ENCODE measurements around the gene ELMOD1. TPM values are rescaled to one million over a fixed set of nuclear protein-coding genes. Genes with fewer than 3 reads are reported as not detected.

Gene ELMOD1
- total and polyA plus RNA-seq, 4 donors = 0.14 to 0.42 TPM; not detected in 2

DNA sequence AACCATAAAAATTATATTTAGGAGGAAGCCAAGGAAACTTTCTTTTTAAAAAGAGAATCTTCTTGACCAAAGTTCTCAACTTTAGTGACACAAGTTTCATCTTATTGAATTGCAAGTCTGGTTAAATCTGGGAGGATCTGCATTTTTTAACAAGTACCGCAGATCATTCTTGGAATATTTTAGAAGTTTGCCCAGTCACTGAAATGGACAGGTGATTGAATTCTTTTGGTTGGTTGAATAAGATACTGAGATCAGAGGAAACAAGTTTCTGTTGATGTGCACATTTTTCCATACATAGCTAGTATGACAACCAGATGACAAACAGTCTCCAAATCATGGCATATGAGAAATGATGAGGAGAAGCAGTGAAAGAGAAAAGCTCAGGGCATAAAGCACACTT, 70.7 kb downstream of the ELMOD1 start:
- H3K9me3 ChIP-seq (ENCODE audit: control insufficient read depth in 4 of 4, low read length in 3 of 4) = no peaks in the 10 kb centered on the region
- H3K4me1 ChIP-seq (ENCODE audit: control insufficient read depth in 4 of 4, insufficient read depth in 4 of 4, low read length in 3 of 4) = no peaks in the 10 kb centered on the region
- TF ChIP-seq, protein P1, sequence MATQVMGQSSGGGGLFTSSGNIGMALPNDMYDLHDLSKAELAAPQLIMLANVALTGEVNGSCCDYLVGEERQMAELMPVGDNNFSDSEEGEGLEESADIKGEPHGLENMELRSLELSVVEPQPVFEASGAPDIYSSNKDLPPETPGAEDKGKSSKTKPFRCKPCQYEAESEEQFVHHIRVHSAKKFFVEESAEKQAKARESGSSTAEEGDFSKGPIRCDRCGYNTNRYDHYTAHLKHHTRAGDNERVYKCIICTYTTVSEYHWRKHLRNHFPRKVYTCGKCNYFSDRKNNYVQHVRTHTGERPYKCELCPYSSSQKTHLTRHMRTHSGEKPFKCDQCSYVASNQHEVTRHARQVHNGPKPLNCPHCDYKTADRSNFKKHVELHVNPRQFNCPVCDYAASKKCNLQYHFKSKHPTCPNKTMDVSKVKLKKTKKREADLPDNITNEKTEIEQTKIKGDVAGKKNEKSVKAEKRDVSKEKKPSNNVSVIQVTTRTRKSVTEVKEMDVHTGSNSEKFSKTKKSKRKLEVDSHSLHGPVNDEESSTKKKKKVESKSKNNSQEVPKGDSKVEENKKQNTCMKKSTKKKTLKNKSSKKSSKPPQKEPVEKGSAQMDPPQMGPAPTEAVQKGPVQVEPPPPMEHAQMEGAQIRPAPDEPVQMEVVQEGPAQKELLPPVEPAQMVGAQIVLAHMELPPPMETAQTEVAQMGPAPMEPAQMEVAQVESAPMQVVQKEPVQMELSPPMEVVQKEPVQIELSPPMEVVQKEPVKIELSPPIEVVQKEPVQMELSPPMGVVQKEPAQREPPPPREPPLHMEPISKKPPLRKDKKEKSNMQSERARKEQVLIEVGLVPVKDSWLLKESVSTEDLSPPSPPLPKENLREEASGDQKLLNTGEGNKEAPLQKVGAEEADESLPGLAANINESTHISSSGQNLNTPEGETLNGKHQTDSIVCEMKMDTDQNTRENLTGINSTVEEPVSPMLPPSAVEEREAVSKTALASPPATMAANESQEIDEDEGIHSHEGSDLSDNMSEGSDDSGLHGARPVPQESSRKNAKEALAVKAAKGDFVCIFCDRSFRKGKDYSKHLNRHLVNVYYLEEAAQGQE (IDR thresholded peaks at IDR 0.05) = no peak
- TF ChIP-seq, protein P2, sequence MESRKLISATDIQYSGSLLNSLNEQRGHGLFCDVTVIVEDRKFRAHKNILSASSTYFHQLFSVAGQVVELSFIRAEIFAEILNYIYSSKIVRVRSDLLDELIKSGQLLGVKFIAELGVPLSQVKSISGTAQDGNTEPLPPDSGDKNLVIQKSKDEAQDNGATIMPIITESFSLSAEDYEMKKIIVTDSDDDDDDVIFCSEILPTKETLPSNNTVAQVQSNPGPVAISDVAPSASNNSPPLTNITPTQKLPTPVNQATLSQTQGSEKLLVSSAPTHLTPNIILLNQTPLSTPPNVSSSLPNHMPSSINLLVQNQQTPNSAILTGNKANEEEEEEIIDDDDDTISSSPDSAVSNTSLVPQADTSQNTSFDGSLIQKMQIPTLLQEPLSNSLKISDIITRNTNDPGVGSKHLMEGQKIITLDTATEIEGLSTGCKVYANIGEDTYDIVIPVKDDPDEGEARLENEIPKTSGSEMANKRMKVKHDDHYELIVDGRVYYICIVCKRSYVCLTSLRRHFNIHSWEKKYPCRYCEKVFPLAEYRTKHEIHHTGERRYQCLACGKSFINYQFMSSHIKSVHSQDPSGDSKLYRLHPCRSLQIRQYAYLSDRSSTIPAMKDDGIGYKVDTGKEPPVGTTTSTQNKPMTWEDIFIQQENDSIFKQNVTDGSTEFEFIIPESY (IDR thresholded peaks at IDR 0.05) = no peak
- TF ChIP-seq SP1 (IDR thresholded peaks at IDR 0.05) (no peak), RXRA (IDR thresholded peaks at IDR 0.05) (no peak), FOXA1 (IDR thresholded peaks at IDR 0.05) (no peak), HNF4G (IDR thresholded peaks at IDR 0.05) (no peak), GABPA (IDR thresholded peaks at IDR 0.05 in 1 of 2, conservative IDR thresholded peaks at IDR 0.05 in 1 of 2) (no peak), YY1 (IDR thresholded peaks at IDR 0.05) (no peak), FOXA2 (IDR thresholded peaks at IDR 0.05) (no peak), NR2F2 (IDR thresholded peaks at IDR 0.05) (no peak), RAD21 (IDR thresholded peaks at IDR 0.05) (no peak), JUND (IDR thresholded peaks at IDR 0.05) (no peak), HNF4A (conservative IDR thresholded peaks at IDR 0.05) (no peak)
- TF ChIP-seq, protein P3, sequence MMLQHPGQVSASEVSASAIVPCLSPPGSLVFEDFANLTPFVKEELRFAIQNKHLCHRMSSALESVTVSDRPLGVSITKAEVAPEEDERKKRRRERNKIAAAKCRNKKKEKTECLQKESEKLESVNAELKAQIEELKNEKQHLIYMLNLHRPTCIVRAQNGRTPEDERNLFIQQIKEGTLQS (IDR thresholded peaks at IDR 0.05) = no peak
- TF ChIP-seq, protein P4, sequence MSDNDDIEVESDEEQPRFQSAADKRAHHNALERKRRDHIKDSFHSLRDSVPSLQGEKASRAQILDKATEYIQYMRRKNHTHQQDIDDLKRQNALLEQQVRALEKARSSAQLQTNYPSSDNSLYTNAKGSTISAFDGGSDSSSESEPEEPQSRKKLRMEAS (IDR thresholded peaks at IDR 0.05) = no peak
- TF ChIP-seq, protein P5, sequence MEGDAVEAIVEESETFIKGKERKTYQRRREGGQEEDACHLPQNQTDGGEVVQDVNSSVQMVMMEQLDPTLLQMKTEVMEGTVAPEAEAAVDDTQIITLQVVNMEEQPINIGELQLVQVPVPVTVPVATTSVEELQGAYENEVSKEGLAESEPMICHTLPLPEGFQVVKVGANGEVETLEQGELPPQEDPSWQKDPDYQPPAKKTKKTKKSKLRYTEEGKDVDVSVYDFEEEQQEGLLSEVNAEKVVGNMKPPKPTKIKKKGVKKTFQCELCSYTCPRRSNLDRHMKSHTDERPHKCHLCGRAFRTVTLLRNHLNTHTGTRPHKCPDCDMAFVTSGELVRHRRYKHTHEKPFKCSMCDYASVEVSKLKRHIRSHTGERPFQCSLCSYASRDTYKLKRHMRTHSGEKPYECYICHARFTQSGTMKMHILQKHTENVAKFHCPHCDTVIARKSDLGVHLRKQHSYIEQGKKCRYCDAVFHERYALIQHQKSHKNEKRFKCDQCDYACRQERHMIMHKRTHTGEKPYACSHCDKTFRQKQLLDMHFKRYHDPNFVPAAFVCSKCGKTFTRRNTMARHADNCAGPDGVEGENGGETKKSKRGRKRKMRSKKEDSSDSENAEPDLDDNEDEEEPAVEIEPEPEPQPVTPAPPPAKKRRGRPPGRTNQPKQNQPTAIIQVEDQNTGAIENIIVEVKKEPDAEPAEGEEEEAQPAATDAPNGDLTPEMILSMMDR (IDR thresholded peaks at IDR 0.05; ENCODE audit: low read depth, low read length, missing input control) = no peak
- H3K9ac ChIP-seq (ENCODE audit: low read depth in 1 of 2, low read length in 2 of 2) = no peak overlapping the region
- H3K27me3 ChIP-seq (ENCODE audit: control insufficient read depth in 4 of 4, insufficient read depth in 4 of 4, low read length in 3 of 4) = no peaks in the 10 kb centered on the region
- no peak overlapping the region for H3K27ac ChIP-seq (ENCODE audit: low read depth in 1 of 2, low read length in 2 of 2)
- no peak overlapping the region for H3K4me3 ChIP-seq (ENCODE audit: low read depth in 1 of 3, low read length in 3 of 3)
- 93% methylated on average over 1 of the region's 1 CpG for WGBS
- H3K36me3 ChIP-seq (ENCODE audit: control insufficient read depth in 4 of 4, insufficient read depth in 3 of 4, low read depth in 1 of 4, low read length in 3 of 4) = no peaks in the 10 kb centered on the region
- no peak for DNase-seq (ENCODE audit: low spot score)

DNA sequence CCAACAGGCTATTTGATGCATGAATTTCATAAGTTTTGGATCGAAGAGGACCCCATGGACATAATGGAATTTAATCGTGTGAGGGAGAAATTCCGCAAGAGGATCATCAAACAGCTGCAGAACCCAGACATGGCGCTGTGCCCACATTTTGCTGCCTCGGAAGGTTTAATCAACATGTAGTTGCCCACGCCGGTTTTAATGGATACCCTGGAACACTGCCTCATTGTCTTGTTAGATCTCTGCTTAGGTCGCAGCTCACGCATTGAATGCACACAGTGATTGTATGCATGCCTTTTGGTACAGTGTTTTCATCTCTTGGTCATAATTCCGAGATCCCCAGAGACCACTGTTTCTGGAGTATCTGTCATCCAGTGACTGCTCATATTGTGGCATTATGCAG, 74.1 kb downstream of the ELMOD1 start:
- Histone ChIP-seq H3K4me1 (ENCODE audit: control insufficient read depth in 4 of 4, insufficient read depth in 4 of 4, low read length in 3 of 4) (no peaks in the 10 kb centered on the region), H3K4me3 (ENCODE audit: low read depth in 1 of 3, low read length in 3 of 3) (no peak overlapping the region), H3K27me3 (ENCODE audit: control insufficient read depth in 4 of 4, insufficient read depth in 4 of 4, low read length in 3 of 4) (no peaks in the 10 kb centered on the region), H3K36me3 (ENCODE audit: control insufficient read depth in 4 of 4, insufficient read depth in 3 of 4, low read depth in 1 of 4, low read length in 3 of 4) (no peaks in the 10 kb centered on the region), H3K9ac (ENCODE audit: low read depth in 1 of 2, low read length in 2 of 2) (no peak overlapping the region), H3K27ac (ENCODE audit: low read depth in 1 of 2, low read length in 2 of 2) (no peak overlapping the region), H3K9me3 (ENCODE audit: control insufficient read depth in 4 of 4, low read length in 3 of 4) (no peaks in the 10 kb centered on the region)
- WGBS = 84% methylated on average over 10 of the region's 10 CpGs
- DNase-seq (ENCODE audit: low spot score) = no peak
- TF ChIP-seq, protein P1 (IDR thresholded peaks at IDR 0.05) = no peak
- TF ChIP-seq EGR1 (IDR thresholded peaks at IDR 0.05; ENCODE audit: low read depth in 2 of 2) = no peak
- TF ChIP-seq NR2F2 (IDR thresholded peaks at IDR 0.05) = no peak
- TF ChIP-seq HNF4G (IDR thresholded peaks at IDR 0.05) = no peak
- TF ChIP-seq YY1 (IDR thresholded peaks at IDR 0.05) = no peak
- TF ChIP-seq, protein P5 (IDR thresholded peaks at IDR 0.05; ENCODE audit: low read depth, low read length, missing input control) = no peak
- TF ChIP-seq FOXA2 (IDR thresholded peaks at IDR 0.05) = no peak
- no peak for TF ChIP-seq RAD21 (IDR thresholded peaks at IDR 0.05)
- no peak for TF ChIP-seq FOXA1 (IDR thresholded peaks at IDR 0.05)
- TF ChIP-seq, protein P4 (IDR thresholded peaks at IDR 0.05) = no peak
- TF ChIP-seq JUND (IDR thresholded peaks at IDR 0.05) = no peak
- no peak for TF ChIP-seq GABPA (IDR thresholded peaks at IDR 0.05 in 1 of 2, conservative IDR thresholded peaks at IDR 0.05 in 1 of 2)
- no peak for TF ChIP-seq SP1 (IDR thresholded peaks at IDR 0.05)
